Stimulated activated CD4-positive, alpha-beta T cell treated with anti-CD3 and anti-CD28 coated beads, Interleukin-15, amount 100 ng/mL, for 1 hour (primary cell): ENCODE data around the gene SPX.

Experiments used
- DNase-seq, 2 donors: peaks; one replicate each; pipeline ENCODE4 v3.0.0-alpha.2; 2020; ENCODE audit warnings: low read depth in 1 of 2, low spot score in 1 of 2

Gene SPX

DNA sequence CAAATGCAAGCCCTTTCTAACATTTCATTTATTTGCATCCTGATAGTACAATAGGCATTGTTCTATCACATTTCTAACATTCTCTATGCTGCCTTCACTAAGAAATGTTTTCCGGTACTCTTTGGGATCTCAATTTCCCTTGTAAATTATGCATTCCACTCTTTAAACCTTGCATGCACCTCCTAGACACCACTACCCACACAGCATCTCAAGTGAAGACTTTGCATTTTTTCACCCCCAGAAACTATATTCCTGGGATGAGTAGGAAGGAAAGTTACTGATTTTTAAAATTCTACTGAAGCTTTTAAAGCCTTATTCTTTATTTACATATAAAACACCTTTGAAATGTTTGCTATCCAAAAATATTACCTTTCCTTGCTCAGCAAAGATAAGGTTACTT is 51.4 kb downstream of the SPX start:
- no peak for DNase-seq

DNA sequence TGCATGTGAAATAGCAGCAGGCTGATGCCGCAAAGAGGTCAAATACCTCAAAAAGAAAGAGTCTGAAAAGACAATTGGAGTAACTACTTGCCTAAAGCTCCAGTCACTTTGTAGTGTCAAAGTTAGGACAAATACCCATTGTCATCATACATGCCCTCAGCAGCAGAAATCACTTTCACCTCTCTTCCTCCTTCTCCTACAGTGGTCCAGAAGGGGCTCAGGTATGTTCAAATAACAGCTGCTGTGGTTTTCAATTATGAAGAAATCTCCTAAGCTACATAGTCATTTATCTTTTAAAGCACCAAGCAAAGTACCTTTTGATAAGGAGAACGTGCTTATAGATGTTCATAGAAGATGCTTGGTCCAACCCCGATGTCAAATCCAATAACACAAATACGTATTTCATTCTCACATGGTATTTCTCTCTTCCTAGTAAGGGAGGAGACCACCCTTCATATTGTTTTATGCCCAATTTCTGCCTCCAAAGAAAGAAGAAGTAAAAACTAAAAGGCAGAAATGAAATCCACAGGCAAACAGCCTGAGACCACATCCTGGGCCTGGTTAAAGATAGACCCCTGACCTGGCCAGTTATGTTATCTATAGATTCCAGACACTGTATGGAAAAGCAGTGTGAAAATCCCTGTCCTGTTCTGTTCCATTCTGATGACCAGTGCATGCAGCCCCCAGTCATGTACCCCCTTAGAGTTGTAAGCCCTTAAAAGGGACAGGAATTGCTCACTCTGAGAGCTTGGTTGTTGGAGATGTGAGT is 54.8 kb downstream of the SPX start:
- no peak for DNase-seq
